ENCODE results near the gene INF2. TPM values are rescaled to one million over a fixed set of nuclear protein-coding genes. Genes with fewer than 3 reads are reported as not detected.

Gene INF2
- total and polyA plus RNA-seq, 9 of the 15 experiments (the other 6 are each of a cell fraction or from before 2014, with no cell fraction given), result 0.56 to 31.3 (median 7.8) TPM

DNA sequence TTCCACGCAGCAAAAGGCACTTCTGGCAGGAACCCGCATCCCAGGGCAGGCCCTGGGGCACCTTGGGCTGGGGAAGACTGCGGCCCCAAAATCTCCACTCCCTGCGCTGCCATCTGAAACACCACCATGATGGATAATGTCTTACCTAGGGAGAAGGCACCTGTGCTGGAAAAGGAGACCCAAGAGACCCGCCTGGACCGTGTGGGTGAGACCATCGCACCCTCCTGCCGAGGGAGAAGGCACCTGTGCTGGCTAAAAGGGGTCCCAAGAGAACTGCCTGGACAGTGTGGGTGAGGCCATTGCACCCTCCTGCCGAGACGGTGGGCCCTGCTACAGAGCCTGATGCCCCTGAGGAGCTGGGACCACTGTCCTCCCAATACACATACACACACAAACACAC, 24.8 kb upstream of the INF2 start (continued):
- TF ChIP-seq, protein P1, sequence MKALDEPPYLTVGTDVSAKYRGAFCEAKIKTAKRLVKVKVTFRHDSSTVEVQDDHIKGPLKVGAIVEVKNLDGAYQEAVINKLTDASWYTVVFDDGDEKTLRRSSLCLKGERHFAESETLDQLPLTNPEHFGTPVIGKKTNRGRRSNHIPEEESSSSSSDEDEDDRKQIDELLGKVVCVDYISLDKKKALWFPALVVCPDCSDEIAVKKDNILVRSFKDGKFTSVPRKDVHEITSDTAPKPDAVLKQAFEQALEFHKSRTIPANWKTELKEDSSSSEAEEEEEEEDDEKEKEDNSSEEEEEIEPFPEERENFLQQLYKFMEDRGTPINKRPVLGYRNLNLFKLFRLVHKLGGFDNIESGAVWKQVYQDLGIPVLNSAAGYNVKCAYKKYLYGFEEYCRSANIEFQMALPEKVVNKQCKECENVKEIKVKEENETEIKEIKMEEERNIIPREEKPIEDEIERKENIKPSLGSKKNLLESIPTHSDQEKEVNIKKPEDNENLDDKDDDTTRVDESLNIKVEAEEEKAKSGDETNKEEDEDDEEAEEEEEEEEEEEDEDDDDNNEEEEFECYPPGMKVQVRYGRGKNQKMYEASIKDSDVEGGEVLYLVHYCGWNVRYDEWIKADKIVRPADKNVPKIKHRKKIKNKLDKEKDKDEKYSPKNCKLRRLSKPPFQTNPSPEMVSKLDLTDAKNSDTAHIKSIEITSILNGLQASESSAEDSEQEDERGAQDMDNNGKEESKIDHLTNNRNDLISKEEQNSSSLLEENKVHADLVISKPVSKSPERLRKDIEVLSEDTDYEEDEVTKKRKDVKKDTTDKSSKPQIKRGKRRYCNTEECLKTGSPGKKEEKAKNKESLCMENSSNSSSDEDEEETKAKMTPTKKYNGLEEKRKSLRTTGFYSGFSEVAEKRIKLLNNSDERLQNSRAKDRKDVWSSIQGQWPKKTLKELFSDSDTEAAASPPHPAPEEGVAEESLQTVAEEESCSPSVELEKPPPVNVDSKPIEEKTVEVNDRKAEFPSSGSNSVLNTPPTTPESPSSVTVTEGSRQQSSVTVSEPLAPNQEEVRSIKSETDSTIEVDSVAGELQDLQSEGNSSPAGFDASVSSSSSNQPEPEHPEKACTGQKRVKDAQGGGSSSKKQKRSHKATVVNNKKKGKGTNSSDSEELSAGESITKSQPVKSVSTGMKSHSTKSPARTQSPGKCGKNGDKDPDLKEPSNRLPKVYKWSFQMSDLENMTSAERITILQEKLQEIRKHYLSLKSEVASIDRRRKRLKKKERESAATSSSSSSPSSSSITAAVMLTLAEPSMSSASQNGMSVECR (CRISPR knock-in tag; IDR thresholded peaks at IDR 0.05), result no peak
- TF ChIP-seq KAT2B (IDR thresholded peaks at IDR 0.05; ENCODE audit: low read depth, low read length) (no peak), CBFB (CRISPR knock-in tag; IDR thresholded peaks at IDR 0.05) (no peak), HNRNPLL (IDR thresholded peaks at IDR 0.05; ENCODE audit: low read depth, low read length, poor library complexity, severe bottlenecking) (no peak)
- TF ChIP-seq, protein P2, sequence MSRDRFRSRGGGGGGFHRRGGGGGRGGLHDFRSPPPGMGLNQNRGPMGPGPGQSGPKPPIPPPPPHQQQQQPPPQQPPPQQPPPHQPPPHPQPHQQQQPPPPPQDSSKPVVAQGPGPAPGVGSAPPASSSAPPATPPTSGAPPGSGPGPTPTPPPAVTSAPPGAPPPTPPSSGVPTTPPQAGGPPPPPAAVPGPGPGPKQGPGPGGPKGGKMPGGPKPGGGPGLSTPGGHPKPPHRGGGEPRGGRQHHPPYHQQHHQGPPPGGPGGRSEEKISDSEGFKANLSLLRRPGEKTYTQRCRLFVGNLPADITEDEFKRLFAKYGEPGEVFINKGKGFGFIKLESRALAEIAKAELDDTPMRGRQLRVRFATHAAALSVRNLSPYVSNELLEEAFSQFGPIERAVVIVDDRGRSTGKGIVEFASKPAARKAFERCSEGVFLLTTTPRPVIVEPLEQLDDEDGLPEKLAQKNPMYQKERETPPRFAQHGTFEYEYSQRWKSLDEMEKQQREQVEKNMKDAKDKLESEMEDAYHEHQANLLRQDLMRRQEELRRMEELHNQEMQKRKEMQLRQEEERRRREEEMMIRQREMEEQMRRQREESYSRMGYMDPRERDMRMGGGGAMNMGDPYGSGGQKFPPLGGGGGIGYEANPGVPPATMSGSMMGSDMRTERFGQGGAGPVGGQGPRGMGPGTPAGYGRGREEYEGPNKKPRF (IDR thresholded peaks at IDR 0.05; ENCODE audit: low read depth, low read length), result no peak

Data from K562 (cell line).